AG04449 (cell line): ENCODE measurements around the gene FAM83C.

Source experiments
- CTCF ChIA-PET: fragments of 350-600 bp; formaldehyde crosslinking; extraction: SDS; loops from one replicate; lab custom pipeline; 2021; ENCODE audit warnings: antibody characterized with exemption; lab: Yijun Ruan, JAX
- POLR2A ChIA-PET: fragments of 400-600, 350-600 bp; formaldehyde crosslinking; extraction: SDS; loops from one replicate; lab custom pipeline; 2020; ENCODE audit warnings: antibody characterized with exemption, inconsistent platforms; lab: Yijun Ruan, JAX
- DNase-seq: peaks from one replicate; pipeline ENCODE4 v3.0.0-alpha.2; 2010; ENCODE audit warnings: low read depth, low spot score
- H3K4me3 ChIP-seq: 2 replicates; pipeline ENCODE4 v1.5.1; 2011; ENCODE audit warnings: low read depth, mild to moderate bottlenecking, control low read depth, low read length
- TF ChIP-seq, protein P1 (sequence below): IDR thresholded peaks from one replicate; pipeline ENCODE4 v1.5.1; 2011; ENCODE audit warnings: mild to moderate bottlenecking, moderate library complexity, low read length, control low read depth, inconsistent platforms; ENCODE audit not compliant: insufficient read depth; ENCODE audit errors: missing control alignments

FAM83C gene

DNA sequence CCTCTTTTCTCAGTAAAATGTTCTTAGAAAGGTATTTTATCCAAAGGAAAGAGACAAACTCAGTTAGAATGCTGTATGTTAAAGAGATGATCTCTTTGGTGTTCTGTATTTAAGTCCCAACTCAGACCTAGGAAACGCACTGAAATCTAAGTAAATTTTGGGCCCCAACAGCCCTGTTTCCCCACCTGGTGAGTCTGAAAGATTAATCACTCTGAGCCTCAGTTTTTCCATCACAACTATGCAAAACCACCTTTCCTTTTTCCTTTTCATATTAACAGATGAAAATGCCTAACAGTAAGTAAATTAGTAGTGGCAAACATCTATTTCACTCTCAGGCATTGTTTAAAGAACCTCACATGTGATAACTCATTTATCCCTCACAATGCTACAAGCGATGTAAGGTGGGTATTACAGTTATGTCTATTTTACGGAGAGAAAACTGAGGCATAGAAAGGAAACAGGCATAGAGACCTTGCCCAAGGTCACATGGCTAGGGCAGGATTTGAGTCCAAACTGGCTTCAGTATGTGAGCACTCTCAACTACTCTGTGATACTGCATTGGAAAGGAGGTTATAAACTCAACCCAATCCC is 36.0 kb upstream of the FAM83C start:
- TF ChIP-seq, protein P1, sequence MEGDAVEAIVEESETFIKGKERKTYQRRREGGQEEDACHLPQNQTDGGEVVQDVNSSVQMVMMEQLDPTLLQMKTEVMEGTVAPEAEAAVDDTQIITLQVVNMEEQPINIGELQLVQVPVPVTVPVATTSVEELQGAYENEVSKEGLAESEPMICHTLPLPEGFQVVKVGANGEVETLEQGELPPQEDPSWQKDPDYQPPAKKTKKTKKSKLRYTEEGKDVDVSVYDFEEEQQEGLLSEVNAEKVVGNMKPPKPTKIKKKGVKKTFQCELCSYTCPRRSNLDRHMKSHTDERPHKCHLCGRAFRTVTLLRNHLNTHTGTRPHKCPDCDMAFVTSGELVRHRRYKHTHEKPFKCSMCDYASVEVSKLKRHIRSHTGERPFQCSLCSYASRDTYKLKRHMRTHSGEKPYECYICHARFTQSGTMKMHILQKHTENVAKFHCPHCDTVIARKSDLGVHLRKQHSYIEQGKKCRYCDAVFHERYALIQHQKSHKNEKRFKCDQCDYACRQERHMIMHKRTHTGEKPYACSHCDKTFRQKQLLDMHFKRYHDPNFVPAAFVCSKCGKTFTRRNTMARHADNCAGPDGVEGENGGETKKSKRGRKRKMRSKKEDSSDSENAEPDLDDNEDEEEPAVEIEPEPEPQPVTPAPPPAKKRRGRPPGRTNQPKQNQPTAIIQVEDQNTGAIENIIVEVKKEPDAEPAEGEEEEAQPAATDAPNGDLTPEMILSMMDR = no peak
- ChIA-PET CTCF (interaction anchor here (1.0 to 6.5 kb wide), 4 partner anchors 10 to 31 kb away, joined by 3 to 62 read pairs (median 4); no protein-coding TSS in a partner anchor), POLR2A (no interaction called here)
- H3K4me3 ChIP-seq = no peak overlapping the region
- DNase-seq = no peak

DNA sequence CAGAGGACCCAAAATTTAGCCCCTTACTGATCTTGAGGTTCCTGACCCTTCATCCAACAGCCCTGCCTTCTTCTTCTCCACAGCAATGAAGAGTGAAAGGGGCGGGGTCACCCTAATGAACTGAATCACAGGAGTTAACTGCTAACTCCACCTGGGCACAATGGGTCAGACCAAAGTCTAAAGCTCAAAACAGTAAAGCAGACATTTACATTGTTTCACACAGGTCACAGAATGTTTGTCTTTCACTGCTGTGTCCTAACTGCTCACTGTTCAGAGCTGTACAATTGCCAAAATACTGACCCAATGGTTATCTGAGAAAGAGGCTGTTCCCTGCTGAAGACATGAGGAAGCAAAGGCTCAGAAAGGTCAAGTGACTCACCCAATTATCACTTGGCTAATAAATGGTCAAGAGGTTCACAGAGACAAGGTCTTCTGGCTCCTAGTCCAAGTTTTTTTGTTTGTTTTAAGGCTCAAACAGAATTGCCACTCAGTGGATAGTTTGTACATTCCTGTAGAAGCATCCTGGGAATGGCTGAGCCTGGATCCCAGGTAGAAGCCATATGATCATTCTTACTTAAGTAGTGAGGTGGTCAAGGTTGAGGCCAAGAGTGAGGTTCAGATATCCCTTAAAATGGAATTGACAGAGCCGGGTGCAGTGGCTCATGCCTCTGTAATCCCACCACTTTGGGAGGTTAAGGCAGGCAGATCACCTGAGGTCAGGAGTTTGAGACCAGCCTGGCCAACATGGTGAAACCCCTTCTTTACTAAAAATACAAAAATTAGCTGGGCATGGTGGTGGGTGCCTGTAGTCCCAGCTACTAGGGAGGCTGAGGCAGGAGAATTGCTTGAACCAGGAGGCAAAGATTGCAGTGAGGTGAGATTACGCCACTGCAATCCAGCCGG is 35.1 kb upstream of the FAM83C start:
- POLR2A ChIA-PET = no interaction called here
- no peak overlapping the region for H3K4me3 ChIP-seq
- TF ChIP-seq, protein P1 = no peak
- no peak for DNase-seq
- CTCF ChIA-PET = interaction anchor here (0.9 to 6.5 kb wide), 3 partner anchors 10 to 22 kb away, joined by 3 to 62 read pairs (median 3); no protein-coding TSS in a partner anchor

DNA sequence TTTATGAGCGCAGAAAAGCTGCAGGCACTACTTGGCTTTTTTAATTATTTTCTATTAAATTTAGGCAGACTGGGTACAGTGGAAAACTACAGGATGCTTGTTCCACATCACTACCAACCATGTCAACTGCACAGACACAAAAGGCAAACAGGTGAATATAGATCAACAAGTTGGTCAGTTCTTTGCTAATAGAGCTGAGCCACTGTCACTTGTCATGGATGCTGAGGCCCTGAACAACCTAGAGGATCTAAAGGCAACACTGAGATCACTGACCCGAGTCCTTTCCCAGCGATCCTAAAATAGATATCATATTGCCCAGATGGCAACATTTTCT is 34.5 kb upstream of the FAM83C start:
- DNase-seq = no peak
- ChIA-PET CTCF (interaction anchor here (0.9 to 6.5 kb wide), 3 partner anchors 11 to 22 kb away, joined by 3 to 62 read pairs (median 3); no protein-coding TSS in a partner anchor), POLR2A (no interaction called here)
- no peak overlapping the region for H3K4me3 ChIP-seq
- TF ChIP-seq, protein P1 = no peak

DNA sequence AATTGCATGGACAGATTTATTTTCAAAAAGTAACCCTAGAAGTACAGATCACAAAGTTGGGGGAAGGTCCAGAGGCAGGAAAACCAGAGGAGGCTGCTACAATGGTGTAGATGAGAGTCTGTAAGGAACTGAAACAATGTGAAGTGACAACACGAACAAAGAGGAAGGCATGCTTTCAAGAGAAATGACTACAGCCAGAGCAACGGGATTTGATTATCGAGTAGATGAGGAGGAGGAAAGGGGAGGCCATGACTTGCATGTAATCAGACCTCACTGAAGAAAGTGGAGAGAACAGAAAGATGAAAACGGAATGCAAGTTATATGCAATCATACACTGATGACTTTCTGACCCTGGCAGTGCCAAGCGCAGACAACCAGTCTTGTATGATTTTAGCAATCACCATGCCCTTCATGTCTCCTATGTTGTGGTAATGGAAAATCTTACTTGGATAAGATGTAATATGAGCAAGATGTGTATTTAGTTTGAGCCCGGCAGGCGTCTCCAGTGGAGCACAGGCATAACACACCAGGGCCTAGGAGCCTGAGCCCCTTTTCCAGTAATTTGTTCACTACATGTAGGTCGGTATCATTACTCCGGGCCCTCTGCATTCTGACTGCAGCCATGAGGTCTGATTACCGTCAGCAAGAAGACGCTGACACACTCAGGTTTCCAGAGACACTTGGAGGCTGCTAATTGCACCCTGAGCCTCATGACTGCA is 34.0 kb upstream of the FAM83C start:
- TF ChIP-seq, protein P1 = no peak
- POLR2A ChIA-PET = no interaction called here
- no peak for DNase-seq
- CTCF ChIA-PET = interaction anchor here (0.9 kb wide), 1 partner anchor 16 kb away, joined by 3 read pairs; no protein-coding TSS in a partner anchor
- no peak overlapping the region for H3K4me3 ChIP-seq

DNA sequence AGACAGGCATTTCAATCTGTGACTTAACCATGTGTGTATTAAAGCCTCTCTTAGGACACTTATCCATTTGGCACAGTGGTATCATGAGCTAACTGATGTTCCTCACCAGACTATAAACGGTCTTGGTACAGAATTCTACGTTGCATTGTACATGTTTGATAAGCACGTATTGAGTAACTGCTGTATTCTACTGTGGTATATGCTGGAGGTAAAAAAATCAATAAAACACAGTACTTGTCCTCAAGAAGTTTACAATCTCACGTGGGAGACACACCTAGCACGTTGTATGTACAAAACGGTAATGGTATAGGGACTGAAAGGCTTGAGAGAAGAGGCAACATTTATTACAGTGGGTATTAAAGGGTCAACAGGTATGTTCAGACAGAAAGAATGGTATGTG is 33.2 kb upstream of the FAM83C start:
- ChIA-PET POLR2A (no interaction called here), CTCF (no interaction called here)
- DNase-seq = no peak
- TF ChIP-seq, protein P1 = no peak
- no peak overlapping the region for H3K4me3 ChIP-seq
